Measurements from ENCODE around the gene SMIM33. TPM values are rescaled to one million over a fixed set of nuclear protein-coding genes. Genes with fewer than 3 reads are reported as not detected.
A peak's percentile ranks its signal among the peaks of the same experiment; 100 is the strongest.
"Not testable (repeated sequence)": the region's sequence is repeated elsewhere in the genome, so short reads cannot be mapped to it uniquely, and the experiment has no call there.

Gene SMIM33
- total RNA-seq (2014; rRNA removed; shearing (Covaris generic)), result not detected in 2 replicates

DNA sequence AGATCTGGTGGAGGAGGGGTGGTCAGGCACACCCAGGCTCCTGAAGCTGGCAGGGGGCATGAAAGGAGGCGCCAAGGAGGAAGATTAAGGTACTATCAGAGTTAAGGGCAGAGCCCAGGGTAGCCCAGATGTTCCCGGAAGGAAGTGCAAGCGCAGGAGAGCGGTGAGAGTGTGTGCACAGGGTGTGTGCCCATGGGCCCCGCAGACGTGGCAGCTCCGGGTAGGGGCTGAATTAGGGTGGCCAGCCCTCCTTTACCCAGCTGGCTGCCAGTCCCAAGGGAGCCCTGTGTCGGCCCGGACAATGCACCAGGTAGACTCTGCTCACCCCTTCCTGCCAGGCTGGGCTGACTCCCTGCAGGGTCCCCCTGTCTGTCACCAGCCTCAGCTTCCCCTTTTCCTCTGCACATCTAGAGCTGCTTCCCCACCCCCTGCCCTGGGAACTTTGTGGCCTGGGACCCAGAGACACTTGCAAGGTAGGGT, at the start of gene SMIM33:
Gene SMIM33, plus strand, starts transcription at position 184 of the 480 bp plus-strand sequence. Its CDS starts 118 bp downstream, at position 302.
- Histone ChIP-seq H3K27ac (no peak within 1 kb of the TSS), H3K4me1 (peaks cover 21% of the 10 kb centered on the region; the same call in 1 of the 2 replicates), H3K9me3 (replicated peaks) (no peaks in the 10 kb centered on the region), H3K36me3 (no peaks in the 10 kb centered on the region), H3K4me3 (no peak within 1 kb of the TSS), H3K27me3 (no peaks in the 10 kb centered on the region)
- DNase-seq, result no peak

DNA sequence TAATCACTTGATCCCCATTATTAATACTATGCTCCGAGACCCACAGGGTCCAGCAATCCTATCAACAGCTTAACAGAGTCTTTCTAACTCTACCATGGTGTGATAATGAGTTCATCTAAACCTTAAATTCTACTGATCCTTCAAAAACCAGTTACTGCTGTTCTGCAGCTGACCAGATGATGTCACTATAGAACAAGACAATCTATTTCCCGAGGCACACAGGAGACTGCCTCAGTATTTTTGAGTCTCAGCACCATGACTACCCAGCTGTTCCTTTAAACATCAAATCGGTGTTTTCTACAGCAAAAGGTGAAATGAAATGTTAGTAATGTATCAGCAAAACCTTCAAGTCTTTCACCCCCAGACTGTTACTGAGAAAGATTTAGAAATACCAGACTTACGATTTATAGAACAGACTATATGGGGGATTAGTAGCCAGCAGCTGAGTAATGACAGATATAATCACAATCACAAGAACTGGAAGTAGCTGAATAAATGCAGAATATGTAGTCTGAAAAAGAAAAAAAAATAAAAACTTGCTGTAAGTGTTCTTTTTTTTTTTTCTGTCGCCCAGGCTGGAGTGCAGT, 48.4 kb upstream of the SMIM33 start:
- Histone ChIP-seq H3K9me3 (replicated peaks) (no peaks in the 10 kb centered on the region; the same call in 1 of the 2 replicates), H3K27ac (no peak overlapping the region), H3K4me1 (peaks cover 17% of the 10 kb centered on the region), H3K4me3 (no peak overlapping the region), H3K27me3 (no peaks in the 10 kb centered on the region), H3K36me3 (peaks cover 26% of the 10 kb centered on the region)
- DNase-seq, result peak; percentile 53 to 85

DNA sequence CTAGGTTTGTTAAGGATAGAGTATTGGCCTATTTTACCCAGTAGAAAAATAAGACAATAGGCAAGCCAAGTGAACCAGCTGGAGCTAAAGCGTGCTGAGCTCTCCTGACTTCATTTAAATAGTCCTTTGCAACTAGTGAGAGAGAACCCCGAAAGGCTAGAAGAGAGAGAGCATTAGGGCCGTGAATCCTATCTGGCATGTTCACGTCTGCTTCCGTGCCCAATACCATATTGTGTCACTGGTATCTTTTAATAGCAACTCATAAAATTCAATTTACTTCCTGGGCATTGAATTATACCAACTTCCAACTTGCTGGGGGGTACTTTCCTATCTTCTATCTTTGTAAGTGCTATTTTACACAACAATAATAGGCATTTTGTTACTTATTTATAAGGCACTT, 45.3 kb upstream of the SMIM33 start:
- Histone ChIP-seq H3K4me1 (peaks cover 17% of the 10 kb centered on the region), H3K36me3 (peaks cover 19% of the 10 kb centered on the region), H3K27me3 (no peaks in the 10 kb centered on the region), H3K9me3 (replicated peaks) (no peaks in the 10 kb centered on the region; the same call in 1 of the 2 replicates), H3K4me3 (no peak overlapping the region), H3K27ac (peak overlapping the region; percentile 45)
- no peak for DNase-seq

DNA sequence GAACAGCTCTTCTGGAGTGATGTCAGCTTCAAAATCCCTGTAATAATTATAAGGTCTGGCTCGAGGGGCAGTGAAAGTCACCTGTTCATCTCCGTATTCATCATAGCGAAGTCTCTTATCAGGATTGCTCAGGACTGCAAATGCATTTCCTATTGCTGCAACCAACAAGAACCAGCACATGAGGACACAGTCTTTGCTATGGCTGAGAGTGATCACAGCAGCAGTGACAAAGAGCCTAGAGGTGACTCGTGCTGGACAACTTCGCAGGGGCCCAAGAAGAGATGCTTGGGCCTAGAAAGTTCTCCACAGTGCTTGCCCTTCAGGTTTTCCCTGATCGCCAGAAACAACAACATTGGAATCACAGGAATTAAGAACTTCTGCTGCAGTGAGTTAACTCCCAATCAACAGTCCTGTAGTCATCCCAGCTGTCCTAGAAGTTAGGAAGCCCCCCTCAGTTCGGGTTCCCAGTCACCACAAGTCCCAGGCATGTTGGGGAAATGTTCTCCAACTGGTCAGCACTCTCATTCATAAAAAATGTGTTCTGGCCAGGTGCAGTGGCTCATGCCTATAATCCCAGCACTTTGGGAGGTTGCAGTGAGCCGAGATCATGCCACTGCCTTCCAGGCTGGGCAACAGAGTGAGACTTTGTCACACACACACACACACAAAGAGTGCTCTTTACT, 44.5 kb upstream of the SMIM33 start:
- peaks cover 17% of the 10 kb centered on the region for H3K4me1 ChIP-seq
- peaks cover 19% of the 10 kb centered on the region for H3K36me3 ChIP-seq
- DNase-seq, result peak; percentile 67 to 69
- H3K4me3 ChIP-seq, result no peak overlapping the region
- no peaks in the 10 kb centered on the region; the same call in 1 of the 2 replicates for H3K9me3 ChIP-seq (replicated peaks)
- no peaks in the 10 kb centered on the region for H3K27me3 ChIP-seq
- peak overlapping the region; percentile 45 for H3K27ac ChIP-seq

DNA sequence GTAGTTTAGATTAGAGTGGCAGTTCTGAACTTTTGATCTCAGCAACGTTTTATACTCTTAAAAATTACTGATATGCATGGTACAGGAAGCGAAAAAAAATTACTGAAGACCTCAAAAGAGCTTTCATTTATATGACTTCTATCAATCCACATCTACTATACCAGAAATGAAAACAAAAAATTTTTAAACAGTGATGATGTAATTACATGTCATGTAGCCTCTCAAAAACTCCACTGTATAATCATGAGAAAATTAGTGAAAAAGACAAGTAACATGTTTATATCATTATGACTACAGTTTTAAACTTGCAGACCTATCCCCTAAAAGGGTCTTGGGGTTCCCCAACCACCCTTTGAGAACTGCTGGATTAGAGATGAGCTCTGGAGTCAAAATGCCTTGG, 40.8 kb upstream of the SMIM33 start:
- Histone ChIP-seq H3K4me1 (peaks cover 14% of the 10 kb centered on the region), H3K27ac (no peak overlapping the region), H3K27me3 (no peaks in the 10 kb centered on the region), H3K36me3 (peaks cover 20% of the 10 kb centered on the region), H3K4me3 (no peak overlapping the region), H3K9me3 (replicated peaks) (no peaks in the 10 kb centered on the region)
- DNase-seq, result no peak

DNA sequence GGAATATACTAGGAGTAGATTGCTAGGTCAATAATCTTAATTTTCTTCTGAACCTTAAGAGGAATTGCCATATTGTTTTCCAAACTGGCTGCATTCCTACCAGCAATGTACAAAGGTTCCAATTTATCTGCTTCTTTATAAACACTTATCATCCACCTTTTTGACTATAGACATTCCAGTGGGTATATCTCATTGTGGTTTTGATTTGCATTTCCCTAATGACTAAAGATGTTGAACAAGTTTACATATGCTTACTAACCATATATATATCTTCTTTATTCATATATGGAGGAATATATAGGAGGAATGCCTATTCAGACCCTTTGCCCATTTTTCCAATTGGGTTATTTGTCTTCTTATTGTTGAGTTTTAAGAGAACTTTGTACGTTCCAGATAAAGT, 39.1 kb upstream of the SMIM33 start:
- H3K4me3 ChIP-seq, result no peak overlapping the region
- H3K4me1 ChIP-seq, result peaks cover 4% of the 10 kb centered on the region; the same call in 1 of the 2 replicates
- H3K9me3 ChIP-seq (replicated peaks), result no peaks in the 10 kb centered on the region
- H3K27me3 ChIP-seq, result no peaks in the 10 kb centered on the region
- DNase-seq, result no peak
- H3K36me3 ChIP-seq, result peaks cover 12% of the 10 kb centered on the region
- no peak overlapping the region for H3K27ac ChIP-seq

DNA sequence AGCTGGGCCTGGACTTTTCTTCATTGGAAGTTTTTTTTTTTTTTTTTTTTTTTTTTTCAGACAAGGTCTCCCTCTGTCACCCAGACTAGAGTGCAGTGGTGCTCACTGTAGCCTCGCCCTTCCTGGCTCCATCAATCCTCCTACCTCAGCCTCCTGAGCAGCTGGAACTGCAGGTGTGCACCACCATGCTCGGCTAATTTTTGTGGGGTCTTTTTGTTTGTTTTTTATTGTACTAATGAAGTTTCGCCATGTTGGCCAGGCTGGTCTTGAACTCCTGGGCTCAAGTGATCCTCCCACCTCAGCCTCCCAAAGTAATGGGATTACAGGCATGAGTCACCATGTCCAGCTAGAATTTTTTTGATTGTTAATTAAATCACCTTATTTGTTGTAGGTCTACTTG, 35.1 kb upstream of the SMIM33 start:
- peaks cover 11% of the 10 kb centered on the region; the same call in 1 of the 2 replicates for H3K4me1 ChIP-seq
- H3K27me3 ChIP-seq, result no peaks in the 10 kb centered on the region
- DNase-seq, result no peak
- no peaks in the 10 kb centered on the region for H3K9me3 ChIP-seq (replicated peaks)
- H3K4me3 ChIP-seq, result no peak overlapping the region
- peaks cover 3% of the 10 kb centered on the region for H3K36me3 ChIP-seq
- H3K27ac ChIP-seq, result no peak overlapping the region

DNA sequence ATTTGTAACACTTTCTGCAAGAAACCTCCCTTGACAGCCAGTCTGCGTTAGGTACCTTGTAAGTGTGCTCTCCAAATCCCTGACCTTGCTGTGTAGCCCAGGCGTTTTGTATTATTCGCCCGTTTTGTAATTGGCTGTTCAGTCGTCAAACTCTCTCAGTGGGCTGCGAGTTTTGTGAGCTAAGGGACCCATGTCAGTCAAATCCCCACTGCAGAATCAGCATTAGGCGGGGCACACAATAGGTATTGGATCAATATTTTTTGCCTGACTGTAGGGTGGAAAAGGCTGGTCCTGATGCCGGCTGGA, 32.1 kb upstream of the SMIM33 start:
- DNase-seq, result no peak
- Histone ChIP-seq H3K9me3 (replicated peaks) (no peaks in the 10 kb centered on the region), H3K4me3 (peak overlapping the region; percentile 82), H3K27ac (no peak overlapping the region; the same call in 1 of the 2 replicates), H3K27me3 (no peaks in the 10 kb centered on the region), H3K4me1 (peaks cover 22% of the 10 kb centered on the region), H3K36me3 (peaks cover 3% of the 10 kb centered on the region)

DNA sequence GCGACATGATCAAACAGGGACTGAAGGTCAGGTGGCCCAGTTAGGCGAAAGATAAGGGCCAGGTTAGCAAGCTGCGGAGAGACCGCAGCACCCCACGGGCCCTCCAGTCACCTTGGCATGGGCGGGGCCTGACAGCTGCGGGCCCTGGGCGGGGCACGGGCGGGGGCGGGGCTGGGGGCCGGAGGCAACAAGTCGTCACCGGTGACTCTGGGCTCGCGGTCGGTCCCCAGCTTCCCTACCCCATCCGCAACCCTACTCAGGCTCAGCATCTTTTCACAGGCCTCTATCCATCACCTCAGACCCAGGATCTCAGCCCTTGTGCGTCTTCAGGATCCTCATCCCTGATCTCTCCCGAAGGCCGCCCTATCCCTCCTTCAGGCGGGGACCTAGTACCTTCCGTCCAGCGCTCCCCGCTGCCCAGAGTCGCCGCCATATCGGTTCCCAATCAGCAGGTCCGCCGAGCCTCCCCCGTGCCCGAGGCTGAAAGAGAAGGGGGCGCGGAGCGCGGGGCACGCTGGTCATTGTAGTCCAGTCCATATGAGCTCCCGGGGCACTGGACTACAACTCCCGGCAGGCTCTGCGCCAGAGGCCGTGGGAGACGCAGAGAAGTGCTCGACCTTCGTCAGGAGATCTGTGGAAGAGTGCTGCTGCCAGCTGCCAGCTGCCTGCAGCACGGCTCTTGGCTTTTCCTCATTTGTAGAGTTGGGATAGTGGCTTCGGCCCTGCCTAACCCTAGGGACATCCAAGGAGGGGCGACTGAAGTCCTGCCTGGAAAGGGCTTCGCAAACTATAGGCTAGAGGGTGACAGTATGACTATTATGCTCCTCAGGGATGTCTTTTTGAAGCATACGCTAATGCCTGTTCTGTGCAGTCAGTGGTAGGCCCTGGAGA, 31.5 kb upstream of the SMIM33 start, which contains the start of gene DNAJC18:
Gene DNAJC18, minus strand, starts transcription at position 513 of the 891 bp plus-strand sequence. Its CDS starts 80 bp downstream, at position 433.
- H3K9me3 ChIP-seq (replicated peaks), result no peaks in the 10 kb centered on the region
- H3K27ac ChIP-seq, result peak within 1 kb of the TSS; percentile 81
- H3K4me1 ChIP-seq, result peaks cover 28% of the 10 kb centered on the region
- no peaks in the 10 kb centered on the region for H3K27me3 ChIP-seq
- peak within 1 kb of the TSS; percentile 82 for H3K4me3 ChIP-seq
- peak; percentile 97 to 98 for DNase-seq
- peaks cover 3% of the 10 kb centered on the region for H3K36me3 ChIP-seq

DNA sequence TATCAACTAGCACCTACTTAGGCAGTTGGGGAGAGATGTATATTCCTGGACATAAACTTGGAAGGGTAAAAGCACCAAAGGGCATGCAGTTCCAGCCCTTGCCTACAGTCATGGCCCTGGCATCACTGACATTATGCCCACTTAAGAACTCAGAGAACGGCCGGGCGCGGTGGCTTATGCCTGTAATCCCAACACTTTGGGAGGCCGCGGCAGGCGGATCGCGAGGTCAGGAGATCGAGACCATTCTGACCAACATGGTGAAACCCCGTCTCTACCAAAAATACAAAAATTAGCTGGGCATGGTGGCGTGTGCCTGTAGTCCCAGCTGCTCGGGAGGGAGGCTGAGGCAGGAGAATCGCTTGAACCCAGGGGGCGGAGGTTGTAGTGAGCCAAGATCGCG, 30.4 kb upstream of the SMIM33 start:
- H3K27ac ChIP-seq; H3K36me3 ChIP-seq; H3K4me3 ChIP-seq; H3K9me3 ChIP-seq (replicated peaks); DNase-seq; H3K27me3 ChIP-seq: not testable (repeated sequence)
- H3K4me1 ChIP-seq, result peaks cover 39% of the 10 kb centered on the region

DNA sequence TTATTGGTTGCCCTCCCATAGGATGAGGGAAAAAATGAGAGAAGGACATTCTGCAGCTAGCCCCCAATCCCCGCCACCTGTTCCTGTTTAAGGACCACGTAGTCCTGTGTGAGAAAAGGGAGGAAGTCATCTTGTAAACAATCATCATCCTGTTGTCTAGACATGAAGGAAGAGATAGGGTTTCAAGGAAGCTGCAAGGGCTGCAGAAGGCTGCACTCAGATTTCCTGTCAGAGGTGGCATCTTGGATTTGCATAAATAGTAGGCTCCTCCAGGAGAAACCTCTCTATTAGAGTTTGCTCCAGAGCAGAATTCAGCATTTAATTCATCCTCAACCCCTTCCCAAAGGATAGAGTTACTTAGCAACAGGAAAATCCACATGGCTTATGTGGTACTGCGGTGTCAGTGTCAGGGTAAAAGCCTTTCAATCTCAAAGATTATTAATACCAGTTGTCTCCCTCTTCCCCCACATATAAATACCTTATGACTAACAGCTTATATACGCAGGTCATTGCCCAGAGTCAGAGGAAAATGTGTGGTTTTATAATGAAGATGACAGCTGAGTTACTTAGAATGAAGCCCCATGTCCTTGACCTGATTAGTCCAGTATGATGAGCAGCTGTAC, 26.9 kb upstream of the SMIM33 start:
- Histone ChIP-seq H3K36me3 (no peaks in the 10 kb centered on the region), H3K4me3 (no peak overlapping the region), H3K9me3 (replicated peaks) (no peaks in the 10 kb centered on the region), H3K27ac (peak overlapping the region; percentile 68), H3K4me1 (peaks cover 41% of the 10 kb centered on the region), H3K27me3 (no peaks in the 10 kb centered on the region)
- DNase-seq, result peak; percentile 80 to 87

DNA sequence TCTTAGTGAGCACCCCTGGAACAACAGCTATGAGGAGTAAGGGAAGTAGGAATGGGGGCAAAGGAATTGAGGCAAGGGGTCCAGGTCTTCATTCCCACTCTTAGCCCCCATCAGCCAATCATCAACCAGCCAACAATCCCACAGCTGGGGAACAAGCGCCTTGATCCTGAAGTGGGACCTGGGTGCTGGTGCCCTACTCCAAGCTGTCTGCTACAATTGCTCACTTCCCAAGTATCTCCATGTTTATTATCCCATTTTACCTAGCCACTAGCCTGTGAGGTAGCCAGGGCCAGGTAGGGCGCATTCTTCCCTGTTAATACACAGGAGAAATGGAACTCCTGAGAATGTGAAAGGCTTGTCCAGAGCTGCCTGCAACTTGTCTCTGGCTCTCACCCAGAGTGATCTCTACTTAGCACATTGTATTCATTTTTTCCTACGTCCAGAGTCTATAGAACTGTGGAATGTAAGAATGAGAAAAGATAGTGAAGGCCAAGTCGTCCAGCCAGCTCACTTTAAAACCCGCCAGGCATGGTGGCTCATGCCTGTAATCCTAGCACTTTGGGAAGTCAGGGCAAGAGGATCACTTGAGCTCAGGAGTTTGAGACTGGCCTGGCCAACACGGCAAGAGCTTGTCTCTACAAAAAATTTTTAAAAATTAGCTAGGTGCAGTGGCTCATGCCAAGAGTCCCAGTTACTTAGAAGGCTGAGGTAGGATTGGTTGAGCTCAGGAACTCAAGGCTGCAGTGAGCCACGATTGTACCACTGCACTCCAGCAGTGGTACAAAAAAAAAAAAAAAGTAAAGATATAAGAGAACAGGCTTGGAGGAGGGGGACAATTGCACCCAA, 25.3 kb upstream of the SMIM33 start:
- Histone ChIP-seq H3K27me3 (no peaks in the 10 kb centered on the region), H3K4me3 (no peak overlapping the region), H3K27ac (no peak overlapping the region), H3K9me3 (replicated peaks) (no peaks in the 10 kb centered on the region), H3K36me3 (no peaks in the 10 kb centered on the region), H3K4me1 (peaks cover 35% of the 10 kb centered on the region)
- DNase-seq, result no peak

DNA sequence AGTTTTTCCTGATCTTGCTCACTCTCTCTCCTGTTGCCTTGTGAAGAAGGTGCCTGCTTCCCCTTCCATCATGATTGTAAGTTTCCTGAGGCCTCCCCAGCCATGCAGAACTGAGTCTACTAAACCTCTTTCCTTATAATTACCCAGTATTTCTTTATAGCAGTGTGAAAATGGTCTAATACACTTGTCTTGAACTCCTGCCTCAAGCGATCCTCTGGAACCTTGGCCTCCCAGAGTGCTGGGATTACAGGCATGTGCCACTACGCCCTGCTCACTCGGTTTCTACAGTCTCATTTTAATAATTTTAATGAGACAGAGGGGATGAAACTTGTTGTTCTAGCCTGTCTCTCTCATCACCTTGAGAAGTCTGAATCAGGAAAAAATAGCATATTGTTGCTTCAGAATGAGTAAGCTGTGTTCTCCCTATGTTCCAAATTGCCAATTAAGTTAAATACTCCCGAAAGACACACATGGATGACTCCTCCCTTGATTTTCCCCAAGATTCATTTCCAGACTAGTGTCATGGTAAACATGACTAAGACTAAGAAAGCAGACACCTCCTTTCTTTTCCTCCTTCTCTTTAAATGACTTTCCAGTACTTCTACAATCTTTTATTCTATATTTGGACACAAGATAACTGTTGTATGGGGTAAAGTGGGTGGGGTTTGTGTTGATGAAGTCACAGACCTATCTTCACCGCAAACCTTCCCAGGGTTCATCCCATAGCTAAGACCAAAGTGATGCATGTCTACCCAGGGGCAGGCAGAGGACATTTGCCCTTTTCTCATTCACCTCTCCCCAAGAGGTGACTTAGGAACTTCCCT, 23.6 kb upstream of the SMIM33 start:
- Histone ChIP-seq H3K4me1 (peaks cover 35% of the 10 kb centered on the region), H3K4me3 (no peak overlapping the region), H3K27ac (no peak overlapping the region), H3K36me3 (no peaks in the 10 kb centered on the region), H3K27me3 (no peaks in the 10 kb centered on the region), H3K9me3 (replicated peaks) (no peaks in the 10 kb centered on the region)
- DNase-seq, result no peak
